HG02840 (cell line): ENCODE data around the gene TLE7.

Source experiments
- ATAC-seq: cut with Tn5 transposase; IDR thresholded peaks from one replicate; pipeline ENCODE4 v1.9.1; 2021; ENCODE audit warnings: mild to moderate bottlenecking, moderate library complexity, moderate number of reproducible peaks; ENCODE audit not compliant: unreplicated experiment, low FRiP score

TLE7 gene

GRCh38 chr16:71449020-71449419, 7.2 kb upstream of the TLE7 start:
- no peak for ATAC-seq

GRCh38 chr16:71448274-71448866, 6.5 kb upstream of the TLE7 start:
- ATAC-seq: no peak

- no peak for ATAC-seq
These were observed 1.9 kb upstream of the TLE7 start for GRCh38 chr16:71443714-71444113.

- ATAC-seq: no peak
These were observed 355 bp downstream of the TLE7 start for GRCh38 chr16:71441348-71442050.

- ATAC-seq: no peak
These were observed 1.0 kb downstream of the TLE7 start for GRCh38 chr16:71440669-71441347.

- no peak for ATAC-seq
These were observed 2.3 kb downstream of the TLE7 start for GRCh38 chr16:71439523-71439922.

GRCh38 chr16:71436473-71436872, 5.4 kb downstream of the TLE7 start:
- ATAC-seq: no peak

GRCh38 chr16:71432906-71433305, 8.9 kb downstream of the TLE7 start:
- ATAC-seq: no peak

- ATAC-seq: no peak
These were observed 9.9 kb downstream of the TLE7 start for GRCh38 chr16:71431991-71432390.

GRCh38 chr16:71431176-71431575, 10.7 kb downstream of the TLE7 start:
- ATAC-seq: no peak

- no peak for ATAC-seq
These were observed 11.1 kb downstream of the TLE7 start for GRCh38 chr16:71430744-71431143.

GRCh38 chr16:71429581-71429980, 12.3 kb downstream of the TLE7 start:
- ATAC-seq: no peak

GRCh38 chr16:71428883-71429282, 13.0 kb downstream of the TLE7 start:
- no peak for ATAC-seq

- ATAC-seq: no peak
These were observed 13.5 kb downstream of the TLE7 start for GRCh38 chr16:71428385-71428784.

- ATAC-seq: no peak
These were observed 14.8 kb downstream of the TLE7 start for GRCh38 chr16:71426880-71427615.

- no peak for ATAC-seq
These were observed 15.6 kb downstream of the TLE7 start for GRCh38 chr16:71426069-71426879.

GRCh38 chr16:71425746-71426068, 16.1 kb downstream of the TLE7 start:
- no peak for ATAC-seq

- ATAC-seq: no peak
These were observed 17.2 kb downstream of the TLE7 start for GRCh38 chr16:71424626-71425025.

GRCh38 chr16:71423865-71424264, 18.0 kb downstream of the TLE7 start:
- ATAC-seq: no peak

- no peak for ATAC-seq
These were observed 18.8 kb downstream of the TLE7 start for GRCh38 chr16:71423016-71423415.
